Measurements from ENCODE around the gene ZNF691.
"Not testable (repeated sequence)": the region's sequence is repeated elsewhere in the genome, so short reads cannot be mapped to it uniquely, and the experiment has no call there.

The ZNF691 gene

GRCh38 chr1:42846257-42847110 lies at the start of gene ZNF691:
Gene ZNF691, plus strand, starts transcription at chr1:42846613. Its CDS starts 3,046 bp downstream, at chr1:42849659.
- DNase-seq (ENCODE audit: low read depth in 3 of 3, low spot score in 1 of 3) = peak; percentile 65 to 75 (median 67)

- no peak for DNase-seq (ENCODE audit: low read depth in 3 of 3, low spot score in 1 of 3)
These were observed 49.0 kb upstream of the ZNF691 start for GRCh38 chr1:42797414-42797813.

- no peak for DNase-seq (ENCODE audit: low read depth in 3 of 3, low spot score in 1 of 3)
These were observed 48.4 kb upstream of the ZNF691 start for GRCh38 chr1:42797979-42798378.

GRCh38 chr1:42801832-42802473 lies 44.5 kb upstream of the ZNF691 start:
- DNase-seq (ENCODE audit: low read depth in 3 of 3, low spot score in 1 of 3) = no peak

GRCh38 chr1:42806171-42806570 lies 40.2 kb upstream of the ZNF691 start:
- DNase-seq (ENCODE audit: low read depth in 3 of 3, low spot score in 1 of 3) = no peak

GRCh38 chr1:42806593-42806992 lies 39.8 kb upstream of the ZNF691 start:
- DNase-seq (ENCODE audit: low read depth in 3 of 3, low spot score in 1 of 3) = no peak

- DNase-seq (ENCODE audit: low read depth in 3 of 3, low spot score in 1 of 3) = no peak
These were observed 39.3 kb upstream of the ZNF691 start for GRCh38 chr1:42807056-42807668.

GRCh38 chr1:42814815-42815214 lies 31.6 kb upstream of the ZNF691 start:
- not testable (repeated sequence) for DNase-seq (ENCODE audit: low read depth in 3 of 3, low spot score in 1 of 3)

- DNase-seq (ENCODE audit: low read depth in 3 of 3, low spot score in 1 of 3) = no peak
These were observed 30.4 kb upstream of the ZNF691 start for GRCh38 chr1:42815941-42816584.

GRCh38 chr1:42816585-42817439 lies 29.6 kb upstream of the ZNF691 start, which contains the start of the genes ERMAP and SVBP:
Gene ERMAP, plus strand, starts transcription at chr1:42817122. Its CDS starts 13,327 bp downstream, at chr1:42830449.
Gene SVBP, minus strand, starts transcription at chr1:42817397. Its CDS starts 853 bp downstream, at chr1:42816544.
- DNase-seq (ENCODE audit: low read depth in 3 of 3, low spot score in 1 of 3) = peak; percentile 87 to 96 (median 94)

GRCh38 chr1:42817440-42817767 lies 29.0 kb upstream of the ZNF691 start:
- DNase-seq (ENCODE audit: low read depth in 3 of 3, low spot score in 1 of 3) = no peak

- no peak for DNase-seq (ENCODE audit: low read depth in 3 of 3, low spot score in 1 of 3)
These were observed 28.4 kb upstream of the ZNF691 start for GRCh38 chr1:42817976-42818375.

GRCh38 chr1:42820813-42821212 lies 25.6 kb upstream of the ZNF691 start:
- DNase-seq (ENCODE audit: low read depth in 3 of 3, low spot score in 1 of 3) = no peak

- no peak for DNase-seq (ENCODE audit: low read depth in 3 of 3, low spot score in 1 of 3)
These were observed 24.7 kb upstream of the ZNF691 start for GRCh38 chr1:42821690-42822089.

- DNase-seq (ENCODE audit: low read depth in 3 of 3, low spot score in 1 of 3) = no peak
These were observed 23.5 kb upstream of the ZNF691 start for GRCh38 chr1:42822800-42823392.

- no peak for DNase-seq (ENCODE audit: low read depth in 3 of 3, low spot score in 1 of 3)
These were observed 21.9 kb upstream of the ZNF691 start for GRCh38 chr1:42824481-42825035.

- DNase-seq (ENCODE audit: low read depth in 3 of 3, low spot score in 1 of 3) = no peak
These were observed 21.2 kb upstream of the ZNF691 start for GRCh38 chr1:42825036-42825851.

GRCh38 chr1:42830631-42831030 lies 15.8 kb upstream of the ZNF691 start:
- DNase-seq (ENCODE audit: low read depth in 3 of 3, low spot score in 1 of 3) = no peak

GRCh38 chr1:42831273-42831672 lies 15.1 kb upstream of the ZNF691 start:
- DNase-seq (ENCODE audit: low read depth in 3 of 3, low spot score in 1 of 3) = no peak
